Hair follicular keratinocyte (primary cell): ENCODE measurements around the gene ANKLE1. TPM values are rescaled to one million over a fixed set of nuclear protein-coding genes. Genes with fewer than 3 reads are reported as not detected.

Source experiments
- total RNA-seq: library from RNA; depleted of rRNA; stranded (reverse); fragments of >200 nt; gene quantifications from 2 replicates; pipeline ENCODE4 v1.2.3, GENCODE V29; 2015

Gene ANKLE1
- 0.62 and 0.76 TPM in 2 replicates for total RNA-seq

GRCh38 chr19:17281391-17282304 lies at the start of gene ANKLE1:
ANKLE1 (plus strand) TSS chr19:17281901; CDS start chr19:17281921, 20 bp downstream.

GRCh38 chr19:17245535-17245984 lies 36.1 kb upstream of the ANKLE1 start, which contains the start of gene NR2F6:
NR2F6 (minus strand) TSS chr19:17245919; CDS start chr19:17245220, 699 bp downstream.

GRCh38 chr19:17264641-17264979 lies 17.1 kb upstream of the ANKLE1 start, which contains the start of gene USHBP1:
USHBP1 (minus strand) TSS chr19:17264745; CDS start chr19:17264299, 446 bp downstream.

GRCh38 chr19:17266975-17267788 lies 14.5 kb upstream of the ANKLE1 start, which contains the start of gene BABAM1:
BABAM1 (plus strand) TSS chr19:17267443; CDS start chr19:17268807, 1,364 bp downstream.

GRCh38 chr19:17303167-17303939 lies 21.7 kb downstream of the ANKLE1 start, which contains the start of gene ABHD8:
ABHD8 (minus strand) TSS chr19:17303425; CDS start chr19:17301616, 1,809 bp downstream.

GRCh38 chr19:17305517-17306284 lies 24.0 kb downstream of the ANKLE1 start, which contains the start of gene MRPL34:
MRPL34 (plus strand) TSS chr19:17305872; CDS start chr19:17305893, 21 bp downstream.

GRCh38 chr19:17309198-17309964 lies 27.7 kb downstream of the ANKLE1 start, which contains the start of gene DDA1:
DDA1 (plus strand) TSS chr19:17309563; CDS start chr19:17309655, 92 bp downstream.

GRCh38 chr19:17334414-17335409 lies 53.0 kb downstream of the ANKLE1 start, which contains the start of gene ANO8:
ANO8 (minus strand) TSS chr19:17334855; CDS start chr19:17334670, 185 bp downstream.

Other genes with a start within 250 kb of the ANKLE1 start
- gene HAUS8, start 206.4 kb upstream of the ANKLE1 start, total RNA-seq = 3.1 and 17.7 TPM in 2 replicates
- 33.0 and 33.1 TPM in 2 replicates for gene MYO9B, start 206.1 kb upstream of the ANKLE1 start, total RNA-seq
- 16.8 and 19.1 TPM in 2 replicates for gene USE1, start 66.5 kb upstream of the ANKLE1 start, total RNA-seq
- 2.8 and 5.5 TPM in 2 replicates for gene OCEL1, start 55.7 kb upstream of the ANKLE1 start, total RNA-seq
- 77.4 and 94.2 TPM in 2 replicates for gene NR2F6, start 36.0 kb upstream of the ANKLE1 start, total RNA-seq
- gene USHBP1, start 17.2 kb upstream of the ANKLE1 start, total RNA-seq = not detected in 2 replicates
- gene BABAM1, start 14.5 kb upstream of the ANKLE1 start, total RNA-seq = 62.6 and 101 TPM in 2 replicates
- gene ABHD8, start 21.5 kb downstream of the ANKLE1 start, total RNA-seq = 19.6 and 20.1 TPM in 2 replicates
- gene MRPL34, start 24.0 kb downstream of the ANKLE1 start, total RNA-seq = 46.9 and 81.8 TPM in 2 replicates
- gene DDA1, start 27.7 kb downstream of the ANKLE1 start, total RNA-seq = 17.1 and 31.0 TPM in 2 replicates
- 1.3 and 3.9 TPM in 2 replicates for gene ANO8, start 53.0 kb downstream of the ANKLE1 start, total RNA-seq
- gene GTPBP3, start 55.7 kb downstream of the ANKLE1 start, total RNA-seq = 22.2 and 32.7 TPM in 2 replicates
- gene PLVAP, start 95.4 kb downstream of the ANKLE1 start, total RNA-seq = not detected in 2 replicates
- not detected in 2 replicates for gene CCDC194, start 112.3 kb downstream of the ANKLE1 start, total RNA-seq
- 0.08 and 0.47 TPM in 2 replicates for gene BST2, start 123.7 kb downstream of the ANKLE1 start, total RNA-seq
- 62.6 and 85.3 TPM in 2 replicates for gene MVB12A, start 138.1 kb downstream of the ANKLE1 start, total RNA-seq
- not detected in 2 replicates for gene TMEM221, start 166.8 kb downstream of the ANKLE1 start, total RNA-seq
- not detected in 2 replicates for gene NXNL1, start 179.0 kb downstream of the ANKLE1 start, total RNA-seq
- 8.1 and 21.4 TPM in 2 replicates for gene SLC27A1, start 188.6 kb downstream of the ANKLE1 start, total RNA-seq
- gene PGLS, start 229.7 kb downstream of the ANKLE1 start, total RNA-seq = 90.5 and 110 TPM in 2 replicates